DOHH2 (cell line): Measurements from ENCODE around the gene ARHGAP24.

Experiments
- H3F3A ChIP-seq: fragments of 200-600 bp; sonication (generic), shearing (Covaris generic); 2 replicates; pipeline ENCODE4 v1.6.0; 2016; ENCODE audit warnings: antibody characterized with exemption, mild to moderate bottlenecking; ENCODE audit not compliant: control insufficient read depth, insufficient read depth
- H3K27ac ChIP-seq: fragments of 200-600 bp; sonication (generic); 2 replicates; pipeline ENCODE4 v1.5.1; 2014; ENCODE audit warnings: low read depth, mild to moderate bottlenecking, low read length, moderate library complexity
- H3K27me3 ChIP-seq: fragments of 200-600 bp; sonication (generic); 2 replicates; pipeline ENCODE4 v1.6.1; 2014; ENCODE audit warnings: mild to moderate bottlenecking, low read length, mixed read lengths; ENCODE audit not compliant: control insufficient read depth
- H3K36me3 ChIP-seq: fragments of 200-600 bp; sonication (generic); 2 replicates; pipeline ENCODE4 v1.6.1; 2014; ENCODE audit warnings: mild to moderate bottlenecking, low read length, moderate library complexity, mixed read lengths; ENCODE audit not compliant: control insufficient read depth
- H3K4me1 ChIP-seq: fragments of 200-600 bp; sonication (generic); 2 replicates; pipeline ENCODE4 v1.6.1; 2014; ENCODE audit warnings: mild to moderate bottlenecking, low read length, mixed read lengths; ENCODE audit not compliant: control insufficient read depth
- H3K4me2 ChIP-seq: fragments of 200-600 bp; sonication (generic); 2 replicates; pipeline ENCODE4 v1.6.0; 2014; ENCODE audit warnings: mild to moderate bottlenecking, low read length, moderate library complexity
- H3K4me3 ChIP-seq: fragments of 200-600 bp; sonication (generic); 2 replicates; pipeline ENCODE4 v1.5.1; 2014; ENCODE audit warnings: mild to moderate bottlenecking, low read length, mixed read lengths
- H3K79me2 ChIP-seq: fragments of 200-600 bp; sonication (generic); 2 replicates; pipeline ENCODE4 v1.6.1; 2014; ENCODE audit warnings: mild to moderate bottlenecking, low read length, mixed read lengths; ENCODE audit not compliant: control insufficient read depth
- H3K9me2 ChIP-seq: fragments of 200-600 bp; sonication (generic); replicated peaks from 2 replicates; pipeline ENCODE4 v1.6.1; 2014; ENCODE audit warnings: mild to moderate bottlenecking, low read length, mixed read lengths; ENCODE audit not compliant: control insufficient read depth
- H3K9me3 ChIP-seq: fragments of 200-600 bp; sonication (generic); 2 replicates; pipeline ENCODE4 v1.6.1; 2014; ENCODE audit warnings: antibody characterized with exemption, low read length, mixed read lengths; ENCODE audit not compliant: control insufficient read depth, insufficient read depth
- H4K20me1 ChIP-seq: fragments of 200-600 bp; sonication (generic); 2 replicates; pipeline ENCODE4 v1.6.0; 2014; ENCODE audit warnings: low read depth, mild to moderate bottlenecking, antibody characterized with exemption, low read length, moderate library complexity; ENCODE audit not compliant: control insufficient read depth, insufficient read depth
- EZH2phosphoT487 ChIP-seq: fragments of 200-600 bp; sonication (generic); IDR thresholded peaks from 2 replicates; pipeline ENCODE4 v1.6.1; 2017; ENCODE audit warnings: borderline replicate concordance, mild to moderate bottlenecking, antibody characterized with exemption, low read length, moderate library complexity, mixed read lengths
- TF ChIP-seq, protein P1 (sequence below): fragments of 200-600 bp; sonication (generic); IDR thresholded peaks from one replicate; pipeline ENCODE4 v1.5.1; 2014; ENCODE audit warnings: antibody characterized with exemption, mild to moderate bottlenecking, low read depth, low read length; ENCODE audit not compliant: poor library complexity, severe bottlenecking

Gene ARHGAP24

DNA sequence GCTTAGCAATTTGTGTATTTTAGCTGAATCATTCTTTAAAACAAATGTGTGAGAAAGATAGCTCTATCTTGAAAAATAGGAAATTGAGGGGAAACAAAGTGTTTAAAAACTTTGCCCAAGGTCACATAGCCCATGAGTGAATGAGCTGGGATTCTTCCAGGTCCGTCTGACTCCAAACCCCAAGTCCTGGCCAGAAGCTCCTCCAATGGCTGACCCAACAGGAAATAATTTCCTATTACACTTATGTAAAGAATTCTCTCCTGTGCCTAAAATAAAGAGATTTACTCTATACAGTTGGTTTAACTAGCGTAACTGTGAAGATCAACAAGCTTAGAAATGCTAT lies 287.6 kb downstream of the ARHGAP24 start:
- H3K4me1 ChIP-seq, result no peaks in the 10 kb centered on the region
- no peak overlapping the region for H3K4me2 ChIP-seq
- H3K9me3 ChIP-seq, result no peaks in the 10 kb centered on the region
- H4K20me1 ChIP-seq, result no peaks in the 10 kb centered on the region
- H3K9me2 ChIP-seq, result no peaks in the 10 kb centered on the region; the same call in 1 of the 2 replicates
- no peaks in the 10 kb centered on the region for H3K36me3 ChIP-seq
- H3K27me3 ChIP-seq, result peaks cover 3% of the 10 kb centered on the region; the same call in 1 of the 2 replicates
- no peaks in the 10 kb centered on the region for H3K79me2 ChIP-seq
- no peak overlapping the region for H3K4me3 ChIP-seq
- H3F3A ChIP-seq, result no peaks in the 10 kb centered on the region
- TF ChIP-seq EZH2phosphoT487, result no peak
- TF ChIP-seq, protein P1, sequence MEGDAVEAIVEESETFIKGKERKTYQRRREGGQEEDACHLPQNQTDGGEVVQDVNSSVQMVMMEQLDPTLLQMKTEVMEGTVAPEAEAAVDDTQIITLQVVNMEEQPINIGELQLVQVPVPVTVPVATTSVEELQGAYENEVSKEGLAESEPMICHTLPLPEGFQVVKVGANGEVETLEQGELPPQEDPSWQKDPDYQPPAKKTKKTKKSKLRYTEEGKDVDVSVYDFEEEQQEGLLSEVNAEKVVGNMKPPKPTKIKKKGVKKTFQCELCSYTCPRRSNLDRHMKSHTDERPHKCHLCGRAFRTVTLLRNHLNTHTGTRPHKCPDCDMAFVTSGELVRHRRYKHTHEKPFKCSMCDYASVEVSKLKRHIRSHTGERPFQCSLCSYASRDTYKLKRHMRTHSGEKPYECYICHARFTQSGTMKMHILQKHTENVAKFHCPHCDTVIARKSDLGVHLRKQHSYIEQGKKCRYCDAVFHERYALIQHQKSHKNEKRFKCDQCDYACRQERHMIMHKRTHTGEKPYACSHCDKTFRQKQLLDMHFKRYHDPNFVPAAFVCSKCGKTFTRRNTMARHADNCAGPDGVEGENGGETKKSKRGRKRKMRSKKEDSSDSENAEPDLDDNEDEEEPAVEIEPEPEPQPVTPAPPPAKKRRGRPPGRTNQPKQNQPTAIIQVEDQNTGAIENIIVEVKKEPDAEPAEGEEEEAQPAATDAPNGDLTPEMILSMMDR, result no peak
- H3K27ac ChIP-seq, result no peak overlapping the region

DNA sequence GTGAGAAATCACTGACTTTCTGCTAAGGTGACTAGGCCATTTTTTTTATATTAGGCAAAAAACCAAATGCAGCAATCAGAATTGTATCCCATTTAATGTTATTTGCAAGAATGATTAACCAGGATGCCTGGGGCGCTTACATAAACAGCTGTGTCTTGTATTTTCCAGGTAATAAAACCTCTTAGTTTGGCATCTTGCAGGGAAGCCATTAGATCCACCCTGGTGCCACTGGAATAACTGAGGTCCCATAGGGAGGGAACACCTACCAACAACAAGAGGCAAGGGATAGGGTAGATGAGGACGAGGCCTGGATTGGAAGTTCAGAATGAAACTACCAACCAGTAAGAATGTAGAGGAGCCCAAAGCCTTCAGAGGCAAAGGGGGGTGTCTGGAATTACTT lies 288.3 kb downstream of the ARHGAP24 start:
- Histone ChIP-seq H3F3A (no peaks in the 10 kb centered on the region), H3K36me3 (no peaks in the 10 kb centered on the region)
- TF ChIP-seq, protein P1, result no peak
- no peak for TF ChIP-seq EZH2phosphoT487

DNA sequence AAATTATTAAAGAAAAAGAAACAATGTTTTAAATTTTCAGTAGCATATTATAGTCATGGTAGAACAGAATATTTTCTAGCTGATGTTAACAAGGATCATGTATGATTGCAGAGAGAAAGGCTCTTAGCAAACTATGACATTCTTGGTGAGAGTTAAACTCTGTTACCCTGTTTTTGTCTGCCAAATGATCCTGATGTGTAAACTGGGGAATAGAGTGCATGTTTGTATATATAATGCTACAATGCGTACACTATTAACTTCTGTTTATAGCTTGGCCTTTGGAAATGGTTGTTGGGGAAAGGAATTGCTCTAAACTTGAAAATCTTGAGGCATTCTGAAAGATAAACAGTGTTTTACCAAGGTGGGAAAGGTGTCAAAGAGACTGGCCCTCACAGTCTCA lies 292.7 kb downstream of the ARHGAP24 start:
- no peaks in the 10 kb centered on the region for H3F3A ChIP-seq
- H3K4me3 ChIP-seq, result no peak overlapping the region
- H3K9me3 ChIP-seq, result no peaks in the 10 kb centered on the region
- no peak for TF ChIP-seq EZH2phosphoT487
- TF ChIP-seq, protein P1, result no peak
- H3K27ac ChIP-seq, result no peak overlapping the region
- no peaks in the 10 kb centered on the region for H3K4me1 ChIP-seq
- no peaks in the 10 kb centered on the region for H4K20me1 ChIP-seq
- peaks cover 3% of the 10 kb centered on the region; the same call in 1 of the 2 replicates for H3K27me3 ChIP-seq
- H3K9me2 ChIP-seq, result no peaks in the 10 kb centered on the region
- no peaks in the 10 kb centered on the region for H3K36me3 ChIP-seq
- H3K79me2 ChIP-seq, result no peaks in the 10 kb centered on the region
- no peak overlapping the region for H3K4me2 ChIP-seq

More for the DNA sequence above, 288.3 kb downstream of the ARHGAP24 start:
- H4K20me1 ChIP-seq, result no peaks in the 10 kb centered on the region
- H3K4me3 ChIP-seq, result no peak overlapping the region
- H3K79me2 ChIP-seq, result no peaks in the 10 kb centered on the region
- peaks cover 3% of the 10 kb centered on the region; the same call in 1 of the 2 replicates for H3K27me3 ChIP-seq
- no peaks in the 10 kb centered on the region for H3K9me3 ChIP-seq
- H3K4me1 ChIP-seq, result no peaks in the 10 kb centered on the region
- H3K27ac ChIP-seq, result no peak overlapping the region
- no peaks in the 10 kb centered on the region for H3K9me2 ChIP-seq
- H3K4me2 ChIP-seq, result no peak overlapping the region

DNA sequence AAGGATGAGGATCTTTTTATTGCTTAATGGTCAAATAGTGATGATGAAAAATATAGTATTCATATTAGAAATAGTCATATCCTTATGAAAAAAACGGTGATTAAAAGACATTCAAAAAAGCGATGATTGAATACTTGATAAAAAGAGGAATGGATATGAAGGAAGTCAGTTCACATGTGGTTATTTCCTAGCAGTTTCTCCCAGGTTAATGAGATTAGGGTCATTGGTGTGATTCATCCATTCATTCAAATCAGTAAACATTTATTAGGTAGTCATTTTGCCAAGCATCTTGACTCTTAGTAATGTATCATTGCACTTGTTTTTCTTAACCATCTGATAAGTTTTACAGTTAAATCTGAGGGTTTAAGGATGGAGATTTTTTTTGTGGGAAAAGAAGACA lies 294.1 kb downstream of the ARHGAP24 start:
- Histone ChIP-seq H3K27ac (no peak overlapping the region), H3K36me3 (no peaks in the 10 kb centered on the region), H4K20me1 (no peaks in the 10 kb centered on the region), H3K4me2 (no peak overlapping the region), H3K79me2 (no peaks in the 10 kb centered on the region), H3K4me3 (no peak overlapping the region), H3K9me2 (no peaks in the 10 kb centered on the region), H3K27me3 (peaks cover 3% of the 10 kb centered on the region; the same call in 1 of the 2 replicates), H3K4me1 (no peaks in the 10 kb centered on the region), H3F3A (no peaks in the 10 kb centered on the region), H3K9me3 (no peaks in the 10 kb centered on the region)
- TF ChIP-seq, protein P1, result no peak
- TF ChIP-seq EZH2phosphoT487, result no peak
